ENCODE measurements around the gene MICU2.
"Not testable (repeated sequence)": the region's sequence is repeated elsewhere in the genome, so short reads cannot be mapped to it uniquely, and the experiment has no call there.

MICU2 gene

GRCh38 chr13:21594715-21595545 lies 9.0 kb downstream of the MICU2 start:
- DNase-seq = no peak

GRCh38 chr13:21590665-21591456 lies 13.1 kb downstream of the MICU2 start:
- not testable (repeated sequence) for DNase-seq

DNA sequence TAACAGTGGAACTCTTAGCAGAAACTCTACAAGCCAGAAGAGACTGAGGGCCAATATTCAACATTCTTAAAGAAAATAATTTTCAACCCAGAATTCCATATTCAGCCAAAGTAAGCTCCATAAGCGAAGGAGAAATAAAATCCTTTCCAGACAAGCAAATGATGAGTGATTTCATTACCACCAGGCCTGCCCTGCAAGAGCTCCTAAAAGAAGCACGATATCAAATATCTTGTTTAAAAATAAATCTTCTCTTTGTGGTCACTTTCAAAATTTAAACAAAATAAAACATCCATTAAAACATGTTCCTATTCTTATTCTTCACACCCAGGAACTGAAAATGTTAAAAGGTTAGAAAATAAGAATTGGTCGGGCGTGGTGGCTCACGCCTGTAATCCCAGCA lies 13.7 kb downstream of the MICU2 start:
- no peak for DNase-seq

GRCh38 chr13:21589510-21589909 lies 14.5 kb downstream of the MICU2 start:
- DNase-seq = not testable (repeated sequence)

DNA sequence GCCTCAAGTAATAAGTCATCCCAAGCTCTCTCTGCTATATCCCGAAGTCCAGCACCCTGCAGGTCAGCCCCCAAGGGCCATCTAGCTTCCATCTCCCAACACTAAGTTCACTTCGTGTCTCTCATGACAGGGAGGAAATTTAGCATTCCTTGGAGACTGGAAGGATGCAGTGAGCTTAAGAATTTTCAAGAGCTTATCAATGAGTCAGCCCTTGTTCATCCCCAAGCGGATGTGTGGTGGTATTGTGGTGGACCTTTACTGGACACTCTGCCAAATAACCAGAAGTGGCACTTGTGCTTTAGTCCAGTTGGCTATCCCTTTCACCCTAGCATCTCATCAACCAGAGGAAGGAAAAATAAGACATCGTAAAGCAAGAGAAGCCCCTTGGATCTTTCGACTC lies 15.6 kb downstream of the MICU2 start:
- not testable (repeated sequence) for DNase-seq

GRCh38 chr13:21584973-21585592 lies 18.9 kb downstream of the MICU2 start:
- DNase-seq = no peak

- DNase-seq = no peak
Measured at GRCh38 chr13:21583478-21583877, 20.5 kb downstream of the MICU2 start.

DNA sequence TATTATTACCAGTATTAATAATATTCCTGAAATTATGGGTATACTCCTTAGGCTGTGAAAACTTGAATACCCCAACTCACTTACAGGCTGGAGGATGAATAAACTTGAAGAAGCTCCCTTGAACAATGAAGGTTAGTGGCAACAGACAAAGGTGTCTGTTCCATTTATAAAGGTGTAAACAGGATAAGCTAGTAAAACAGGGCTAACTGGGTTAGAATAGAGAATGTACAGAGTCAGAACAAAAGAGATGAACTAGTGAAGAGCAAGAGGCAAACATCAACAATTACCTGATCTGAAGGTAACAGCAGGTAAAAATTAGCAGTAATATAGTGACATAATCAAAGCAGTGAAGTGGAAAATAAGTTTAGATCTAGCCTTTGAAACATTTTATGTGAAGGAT lies 23.2 kb downstream of the MICU2 start:
- DNase-seq = no peak

GRCh38 chr13:21579754-21580316 lies 24.1 kb downstream of the MICU2 start:
- no peak for DNase-seq

DNA sequence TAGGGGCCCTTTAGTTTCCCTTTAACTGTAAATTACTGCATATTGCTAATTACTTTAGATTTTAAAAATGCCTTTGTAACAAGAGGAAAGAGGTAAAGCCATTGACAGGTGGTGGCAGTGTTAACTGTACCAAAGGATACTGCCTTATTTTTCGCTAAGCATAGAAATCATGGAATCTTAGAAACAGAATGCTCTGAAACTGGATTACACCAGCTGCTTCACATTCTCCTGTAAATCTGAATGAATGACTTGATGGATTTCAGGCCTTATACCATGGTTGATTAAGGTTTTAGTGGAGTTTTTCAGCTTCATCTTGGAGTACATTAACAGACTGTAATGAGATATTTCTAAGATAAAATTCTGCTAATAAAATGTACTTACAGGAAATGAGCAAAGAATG lies 25.2 kb downstream of the MICU2 start:
- no peak for DNase-seq

- DNase-seq = no peak
Measured at GRCh38 chr13:21576426-21576825, 27.5 kb downstream of the MICU2 start.

DNA sequence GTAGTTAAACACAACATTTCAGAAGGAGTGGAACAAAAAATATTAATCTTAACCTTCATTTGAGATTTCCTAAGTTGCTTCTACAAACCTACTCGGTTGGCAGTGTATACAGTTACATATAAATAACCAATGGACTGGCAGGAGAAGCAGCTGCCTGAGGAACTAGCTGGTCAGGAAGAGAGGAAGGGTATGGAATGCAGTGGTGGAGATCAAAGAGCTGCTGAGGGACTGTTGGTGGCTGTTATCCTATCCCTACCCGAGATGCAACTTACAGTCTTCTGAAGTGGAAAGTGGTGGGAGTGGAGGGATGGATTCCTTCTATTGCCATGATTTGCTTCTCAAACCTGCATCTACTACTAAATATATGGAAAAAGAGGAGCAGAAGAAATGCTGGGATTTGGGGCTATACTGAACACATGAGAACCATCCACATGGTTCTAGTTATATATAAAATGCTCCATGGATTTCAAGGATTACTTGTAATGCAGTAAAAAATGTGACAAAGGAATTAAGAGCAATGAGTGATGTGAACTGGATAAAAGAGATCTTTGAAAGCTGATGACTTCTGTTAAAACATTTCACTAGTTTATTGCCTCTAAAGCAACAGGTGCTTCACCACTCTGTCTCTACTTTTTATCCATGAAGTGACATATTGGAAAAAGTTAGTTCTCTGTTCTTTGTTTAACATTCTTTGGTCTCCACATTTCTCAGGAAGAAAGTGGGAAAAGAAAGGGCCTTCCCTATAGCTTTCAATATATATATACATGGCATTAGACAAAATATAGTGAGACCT lies 29.9 kb downstream of the MICU2 start:
- DNase-seq = no peak

- DNase-seq = no peak
Measured at GRCh38 chr13:21569686-21570085, 34.3 kb downstream of the MICU2 start.

DNA sequence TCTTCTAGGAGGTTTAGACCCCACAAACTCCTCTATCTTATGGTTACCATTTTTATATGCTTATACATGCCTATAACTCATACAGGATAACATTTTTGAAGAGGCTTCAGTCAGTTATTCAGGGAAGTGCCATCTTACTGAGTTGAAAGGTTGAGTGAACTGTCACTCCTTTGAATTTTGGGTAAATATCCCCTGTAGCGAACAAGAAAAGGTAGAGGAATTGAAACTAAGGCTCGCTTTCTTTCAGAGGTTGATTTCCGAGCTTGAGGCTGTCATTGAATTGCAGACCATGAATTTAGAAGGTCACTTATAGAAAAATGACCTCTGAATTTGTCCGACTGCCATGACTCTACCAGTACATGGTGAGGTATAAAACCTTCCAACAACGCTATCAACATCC lies 35.1 kb downstream of the MICU2 start:
- DNase-seq = no peak

- DNase-seq = no peak
Measured at GRCh38 chr13:21567714-21568113, 36.3 kb downstream of the MICU2 start.

DNA sequence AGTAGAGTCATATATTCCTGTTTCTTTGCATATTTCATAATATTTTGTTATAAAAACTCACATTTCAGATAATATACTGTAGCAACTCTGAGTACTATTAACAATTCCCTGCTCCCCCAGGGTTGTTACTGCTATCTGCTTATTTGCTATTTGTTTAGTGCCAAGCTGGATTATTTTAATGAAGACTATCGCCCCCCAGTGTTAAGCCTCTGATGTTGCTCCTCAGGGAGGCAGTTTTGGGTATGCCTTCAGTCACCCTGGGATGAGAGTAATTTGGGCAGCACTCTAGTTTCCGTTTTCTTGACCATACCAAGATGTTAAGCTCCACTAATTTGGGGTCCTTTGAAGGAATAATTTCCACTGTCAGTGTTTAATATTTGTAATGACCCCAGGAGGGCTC lies 46.0 kb downstream of the MICU2 start:
- no peak for DNase-seq

GRCh38 chr13:21556051-21556450 lies 47.9 kb downstream of the MICU2 start:
- DNase-seq = no peak

GRCh38 chr13:21553261-21553660 lies 50.7 kb downstream of the MICU2 start:
- DNase-seq = not testable (repeated sequence)

GRCh38 chr13:21550918-21551317 lies 53.1 kb downstream of the MICU2 start:
- DNase-seq = no peak

DNA sequence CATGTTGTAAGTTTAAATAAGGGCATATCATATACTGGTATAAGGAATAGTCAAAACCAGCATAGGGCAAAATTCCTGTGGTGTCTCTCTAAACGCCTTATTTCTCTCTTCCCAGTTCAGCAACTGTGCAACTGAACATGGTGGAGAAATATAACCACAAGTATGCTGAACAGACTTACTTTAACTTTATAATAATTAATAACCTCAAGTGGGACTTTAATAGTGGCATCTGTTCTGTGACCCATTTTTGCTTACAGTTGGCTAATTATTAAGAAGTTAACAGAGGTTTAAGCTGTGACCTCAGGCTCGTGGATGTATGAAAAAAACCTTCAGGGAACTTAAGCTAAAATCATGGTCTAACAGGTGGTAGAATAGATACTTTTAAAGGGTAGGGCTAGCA lies 54.3 kb downstream of the MICU2 start:
- no peak for DNase-seq

DNA sequence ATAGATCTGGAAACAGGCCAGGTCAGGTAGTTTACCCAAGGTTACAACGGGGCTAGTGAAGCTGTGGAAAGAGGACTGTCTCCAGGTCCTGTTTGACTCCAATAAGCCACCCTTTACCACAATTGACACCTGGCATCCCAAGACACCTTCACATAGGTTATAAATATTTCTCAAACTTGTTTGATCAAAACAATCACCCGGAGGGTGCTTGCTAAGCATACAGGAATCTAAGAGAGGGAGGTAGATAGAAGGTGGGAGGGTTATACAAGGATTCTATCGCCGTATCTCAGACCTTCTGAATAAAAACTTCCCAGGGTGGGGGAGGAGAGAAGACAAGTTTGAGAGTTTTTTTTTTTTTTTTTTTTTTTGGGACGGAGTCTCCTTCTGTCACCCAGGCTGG lies 55.4 kb downstream of the MICU2 start:
- no peak for DNase-seq

- DNase-seq = no peak
Measured at GRCh38 chr13:21546372-21546771, 57.6 kb downstream of the MICU2 start.

- no peak for DNase-seq
Measured at GRCh38 chr13:21544515-21544914, 59.5 kb downstream of the MICU2 start.
